GM19239 (cell line): Measurements from ENCODE around the gene DNLZ.

Source experiments
- DNase-seq: peaks from one replicate; pipeline ENCODE4 v3.0.0; 2011; ENCODE audit warnings: low spot score; ENCODE audit not compliant: insufficient read length
- FAIRE-seq: peaks from 2 replicates; lab custom pipeline; 2011; peaks lifted over from hg19 to GRCh38; lab: Jason Lieb, UNC

Gene DNLZ

DNA sequence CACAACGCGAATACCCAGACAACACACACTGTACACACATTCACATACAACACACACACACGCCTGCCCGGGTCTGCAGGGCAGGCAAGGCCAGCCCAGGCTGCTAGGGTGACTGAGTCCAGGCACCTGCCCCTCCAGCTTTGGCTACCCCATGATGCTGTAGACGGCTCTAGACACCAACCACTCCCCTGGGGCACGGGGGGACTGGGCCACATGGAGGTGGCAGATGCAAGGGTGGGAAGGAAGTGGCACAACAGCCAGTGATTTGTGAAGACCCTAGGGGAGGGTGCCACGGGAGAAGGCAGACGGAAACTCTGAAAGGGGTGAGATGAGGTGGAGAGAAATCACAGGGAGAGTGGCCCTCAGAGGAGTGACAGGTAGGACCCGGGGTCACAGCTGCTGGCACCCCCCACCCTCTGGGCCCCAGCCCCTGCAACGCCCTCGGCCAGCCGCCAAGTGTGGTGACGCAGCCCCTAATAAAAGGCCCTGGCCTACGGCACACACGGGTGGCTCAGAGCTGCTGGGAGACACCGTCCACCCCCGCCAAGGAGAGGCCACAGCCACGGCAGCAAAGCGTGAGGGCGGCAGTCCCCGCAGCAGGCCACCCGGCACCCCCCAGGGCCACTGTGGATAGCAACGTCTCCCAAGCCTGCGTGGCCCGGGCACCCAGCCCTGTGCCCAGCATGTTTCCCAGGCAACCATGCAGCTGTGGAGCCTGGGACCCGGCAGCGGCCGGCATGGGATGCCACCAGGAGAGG is 53.1 kb downstream of the DNLZ start:
- FAIRE-seq (no peak), DNase-seq (no peak)

DNA sequence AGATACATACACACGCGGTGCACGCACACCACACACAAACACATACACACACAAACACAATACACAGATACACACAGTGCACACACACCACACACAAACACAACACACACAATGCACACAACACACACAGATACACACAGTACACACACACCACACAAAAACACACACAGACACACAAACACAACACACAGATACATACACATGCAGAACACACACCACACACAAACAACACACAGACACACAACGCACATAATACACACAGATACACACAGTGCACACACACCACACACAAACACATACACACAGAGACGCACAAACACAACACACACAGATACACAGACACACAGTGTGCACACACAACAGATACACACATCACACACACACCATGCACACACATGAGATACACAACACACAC is 53.7 kb downstream of the DNLZ start:
- FAIRE-seq, result no peak
- no peak for DNase-seq
